Measurements from ENCODE around the gene UGGT2.
A peak's percentile ranks its signal among the peaks of the same experiment; 100 is the strongest.
"Not testable (repeated sequence)": the region's sequence is repeated elsewhere in the genome, so short reads cannot be mapped to it uniquely, and the experiment has no call there.

Gene UGGT2

GRCh38 chr13:95833126-95833525 is 220.1 kb downstream of the UGGT2 start:
- DNase-seq (ENCODE audit: low read depth, low spot score), result no peak
- no peak overlapping the region for H3K27ac ChIP-seq

- DNase-seq (ENCODE audit: low read depth, low spot score), result no peak
- no peak overlapping the region for H3K27ac ChIP-seq
These were observed 230.9 kb downstream of the UGGT2 start for GRCh38 chr13:95822303-95822702.

- no peak overlapping the region for H3K27ac ChIP-seq
- no peak for DNase-seq (ENCODE audit: low read depth, low spot score)
These were observed 238.7 kb downstream of the UGGT2 start for GRCh38 chr13:95814495-95814894.

GRCh38 chr13:95813139-95813538 is 240.1 kb downstream of the UGGT2 start:
- DNase-seq (ENCODE audit: low read depth, low spot score), result no peak
- H3K27ac ChIP-seq, result no peak overlapping the region

- H3K27ac ChIP-seq, result no peak overlapping the region
- DNase-seq (ENCODE audit: low read depth, low spot score), result no peak
These were observed 243.8 kb downstream of the UGGT2 start for GRCh38 chr13:95809429-95809828.

GRCh38 chr13:95805921-95806320 is 247.3 kb downstream of the UGGT2 start:
- no peak overlapping the region for H3K27ac ChIP-seq
- DNase-seq (ENCODE audit: low read depth, low spot score), result no peak

- no peak for DNase-seq (ENCODE audit: low read depth, low spot score)
- no peak overlapping the region for H3K27ac ChIP-seq
These were observed 251.4 kb downstream of the UGGT2 start for GRCh38 chr13:95801825-95802224.

- H3K27ac ChIP-seq, result no peak overlapping the region
- no peak for DNase-seq (ENCODE audit: low read depth, low spot score)
These were observed 252.8 kb downstream of the UGGT2 start for GRCh38 chr13:95800436-95800835.

GRCh38 chr13:95797016-95797415 is 256.2 kb downstream of the UGGT2 start:
- DNase-seq (ENCODE audit: low read depth, low spot score), result no peak
- H3K27ac ChIP-seq, result no peak overlapping the region

GRCh38 chr13:95793781-95794180 is 259.4 kb downstream of the UGGT2 start:
- DNase-seq (ENCODE audit: low read depth, low spot score), result no peak
- H3K27ac ChIP-seq, result no peak overlapping the region

GRCh38 chr13:95793018-95793555 is 260.1 kb downstream of the UGGT2 start:
- DNase-seq (ENCODE audit: low read depth, low spot score), result peak; percentile 5
- no peak overlapping the region for H3K27ac ChIP-seq

- no peak overlapping the region for H3K27ac ChIP-seq
- no peak for DNase-seq (ENCODE audit: low read depth, low spot score)
These were observed 262.0 kb downstream of the UGGT2 start for GRCh38 chr13:95791084-95791722.

GRCh38 chr13:95789315-95789714 is 263.9 kb downstream of the UGGT2 start:
- not testable (repeated sequence) for H3K27ac ChIP-seq; DNase-seq (ENCODE audit: low read depth, low spot score)

GRCh38 chr13:95788100-95788463 is 265.1 kb downstream of the UGGT2 start:
- H3K27ac ChIP-seq, result no peak overlapping the region
- DNase-seq (ENCODE audit: low read depth, low spot score), result no peak

GRCh38 chr13:95787356-95788099 is 265.7 kb downstream of the UGGT2 start:
- no peak for DNase-seq (ENCODE audit: low read depth, low spot score)
- H3K27ac ChIP-seq, result no peak overlapping the region

- peak overlapping the region; percentile 2 for H3K27ac ChIP-seq
- DNase-seq (ENCODE audit: low read depth, low spot score), result no peak
These were observed 268.3 kb downstream of the UGGT2 start for GRCh38 chr13:95784900-95785290.

GRCh38 chr13:95784161-95784899 is 268.9 kb downstream of the UGGT2 start:
- H3K27ac ChIP-seq, result peak overlapping the region; percentile 2

GRCh38 chr13:95783747-95784146 is 269.5 kb downstream of the UGGT2 start:
- no peak overlapping the region for H3K27ac ChIP-seq
- DNase-seq (ENCODE audit: low read depth, low spot score), result no peak

More at GRCh38 chr13:95784161-95784899, 268.9 kb downstream of the UGGT2 start:
- DNase-seq (ENCODE audit: low read depth, low spot score), result no peak

- not testable (repeated sequence) for H3K27ac ChIP-seq; DNase-seq (ENCODE audit: low read depth, low spot score)
These were observed 271.3 kb downstream of the UGGT2 start for GRCh38 chr13:95781940-95782339.

- no peak overlapping the region for H3K27ac ChIP-seq
- DNase-seq (ENCODE audit: low read depth, low spot score), result no peak
These were observed 272.2 kb downstream of the UGGT2 start for GRCh38 chr13:95781016-95781415.

GRCh38 chr13:95779522-95779921 is 273.7 kb downstream of the UGGT2 start:
- no peak for DNase-seq (ENCODE audit: low read depth, low spot score)
- no peak overlapping the region for H3K27ac ChIP-seq
